Heart left ventricle (tissue), 13 donors: ENCODE results near the gene TRPV6.

Source experiments
- POLR2A ChIP-seq, 2 donors: fragments of 450-650 bp; IDR thresholded peaks; one replicate each; pipeline ENCODE4 v1.6.1; 2017; ENCODE audit warnings: antibody characterized with exemption in 2 of 2, mild to moderate bottlenecking in 2 of 2, moderate library complexity in 2 of 2
- TF ChIP-seq, protein P1 (sequence below), 12 donors: fragments of 200-600 bp; sonication (generic) in 4 of 12; IDR thresholded peaks; one replicate each; pipeline versions ENCODE4 v1.5.0 to v1.8.0; 2018 to 2022; ENCODE audit warnings: antibody characterized with exemption in 12 of 12, mild to moderate bottlenecking in 5 of 12
- donor health status: ischemic (EF 13 %, LVEDD 7.1; RV severe dilation, severe dysfunction).
- donor health status: DM: no; HTN: yes; CAD: no.
- donor health status: DM: no; HTN: no; CAD: no.
- donor health status: ischemic (EF 25% LVEDD 6.9; RV normal size, moderate dysfunction).
- donor health status: ischemic (EF 25% LVEDD 5.7; RV mildly dilated, moderate dysfunction).
- donor health status: ischemic (EF 35%, LVEDD 5.7; RV mildly dilated, moderate dysfunction).
- donor health status: nonischemic (EF 11% LVEDD 7.7; RV severe dilation, severe dysfunction).
- donor health status: DM: yes; HTN: yes; CAD: no.
- donor health status: PGD.
- donor health status: ischemic (EF 29% LVEDD 5.4; RV normal size, mild dysfunction).
- donor health status: nonischemic (EF 23%, LVEDD 6.1; RV moderate dilation, normal function).

DNA sequence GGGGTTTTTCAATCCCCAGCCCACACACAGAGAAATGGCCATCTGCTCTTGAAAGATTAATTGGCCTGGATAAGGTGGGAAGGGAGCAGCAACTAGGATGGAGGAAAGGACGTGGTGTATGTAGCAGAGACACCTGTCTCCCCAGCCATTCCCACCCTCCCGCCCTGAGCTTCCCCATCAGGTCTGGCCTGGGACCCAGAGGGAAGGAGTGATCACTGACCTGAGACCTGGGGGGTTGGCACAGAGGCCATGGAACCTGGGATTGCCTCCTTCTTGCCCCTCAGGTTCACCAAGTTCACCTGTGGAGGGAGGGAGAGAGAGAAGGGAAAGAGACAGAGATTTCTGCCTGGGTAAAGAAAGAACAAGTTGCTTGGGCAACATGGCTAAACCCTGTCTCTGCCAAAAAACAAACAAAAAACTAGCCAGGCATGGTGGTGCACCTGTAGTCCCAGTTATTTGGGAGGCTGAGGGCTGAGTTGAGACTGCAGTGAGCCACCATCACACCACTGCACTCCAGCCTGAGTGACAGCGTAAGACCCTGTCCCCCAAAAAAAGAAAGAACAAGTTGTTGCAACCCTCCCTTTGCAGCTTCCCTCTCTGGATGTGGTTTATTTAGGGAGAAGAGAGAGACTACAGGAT is 11.3 kb upstream of the TRPV6 start:
- TF ChIP-seq, protein P1, sequence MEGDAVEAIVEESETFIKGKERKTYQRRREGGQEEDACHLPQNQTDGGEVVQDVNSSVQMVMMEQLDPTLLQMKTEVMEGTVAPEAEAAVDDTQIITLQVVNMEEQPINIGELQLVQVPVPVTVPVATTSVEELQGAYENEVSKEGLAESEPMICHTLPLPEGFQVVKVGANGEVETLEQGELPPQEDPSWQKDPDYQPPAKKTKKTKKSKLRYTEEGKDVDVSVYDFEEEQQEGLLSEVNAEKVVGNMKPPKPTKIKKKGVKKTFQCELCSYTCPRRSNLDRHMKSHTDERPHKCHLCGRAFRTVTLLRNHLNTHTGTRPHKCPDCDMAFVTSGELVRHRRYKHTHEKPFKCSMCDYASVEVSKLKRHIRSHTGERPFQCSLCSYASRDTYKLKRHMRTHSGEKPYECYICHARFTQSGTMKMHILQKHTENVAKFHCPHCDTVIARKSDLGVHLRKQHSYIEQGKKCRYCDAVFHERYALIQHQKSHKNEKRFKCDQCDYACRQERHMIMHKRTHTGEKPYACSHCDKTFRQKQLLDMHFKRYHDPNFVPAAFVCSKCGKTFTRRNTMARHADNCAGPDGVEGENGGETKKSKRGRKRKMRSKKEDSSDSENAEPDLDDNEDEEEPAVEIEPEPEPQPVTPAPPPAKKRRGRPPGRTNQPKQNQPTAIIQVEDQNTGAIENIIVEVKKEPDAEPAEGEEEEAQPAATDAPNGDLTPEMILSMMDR (IDR thresholded peaks at IDR 0.05) = no peak
- TF ChIP-seq POLR2A (IDR thresholded peaks at IDR 0.05) = no peak
